Bronchial epithelial cell (primary cell): ENCODE results near the gene COL13A1. TPM values are rescaled to one million over a fixed set of nuclear protein-coding genes. Genes with fewer than 3 reads are reported as not detected.

Experiments used
- DNase-seq: peaks from one replicate; pipeline ENCODE4 v3.0.0-alpha.2; 2010; ENCODE audit warnings: low read depth
- FAIRE-seq: peaks from 2 replicates; lab custom pipeline; 2011; peaks lifted over from hg19 to GRCh38; lab: Jason Lieb, UNC
- H3K27me3 ChIP-seq: 2 replicates; pipeline ENCODE4 v1.5.1; 2011; ENCODE audit warnings: low read length; ENCODE audit not compliant: control insufficient read depth, insufficient read depth
- H3K36me3 ChIP-seq: 2 replicates; pipeline ENCODE4 v1.5.1; 2011; ENCODE audit warnings: low read length; ENCODE audit not compliant: control insufficient read depth, insufficient read depth
- H3K4me3 ChIP-seq: 2 replicates; pipeline ENCODE4 v1.5.1; 2011; ENCODE audit warnings: mild to moderate bottlenecking, low read depth, low read length, control low read depth
- total RNA-seq: library from RNA; depleted of rRNA; stranded (reverse); fragments of >200 nt; gene quantifications from 2 replicates; pipeline ENCODE4 v1.2.1, GENCODE V29; 2014
- TF ChIP-seq, protein P1 (sequence below): IDR thresholded peaks from 2 replicates; pipeline ENCODE4 v1.5.1; 2011; ENCODE audit warnings: mild to moderate bottlenecking, moderate library complexity, low read length, control low read depth, inconsistent platforms; ENCODE audit not compliant: insufficient read depth, severe bottlenecking

COL13A1 gene
- total RNA-seq, 1 donor from 2014 or later, result under 0.01 TPM

DNA sequence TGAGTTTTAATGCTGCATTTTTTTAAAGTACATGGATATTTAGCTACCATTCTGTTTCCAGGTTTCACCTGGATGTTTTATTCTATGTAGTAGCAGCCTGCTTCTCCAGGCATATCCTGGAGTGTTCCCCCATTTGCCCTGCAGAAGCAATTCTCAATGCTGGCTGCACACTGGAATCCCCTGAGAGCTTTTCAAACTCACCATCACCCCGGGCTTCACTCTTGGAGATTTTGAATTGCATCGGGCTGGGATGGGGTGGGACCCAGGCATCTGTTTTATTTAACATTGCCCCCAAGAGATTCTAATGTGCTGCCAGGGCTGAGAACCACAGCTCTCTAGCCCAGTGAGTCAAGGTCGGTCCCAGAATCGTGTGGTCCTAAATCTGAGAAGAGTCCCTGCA lies 137.8 kb downstream of the COL13A1 start:
- DNase-seq (no peak), FAIRE-seq (peak; percentile 13)

DNA sequence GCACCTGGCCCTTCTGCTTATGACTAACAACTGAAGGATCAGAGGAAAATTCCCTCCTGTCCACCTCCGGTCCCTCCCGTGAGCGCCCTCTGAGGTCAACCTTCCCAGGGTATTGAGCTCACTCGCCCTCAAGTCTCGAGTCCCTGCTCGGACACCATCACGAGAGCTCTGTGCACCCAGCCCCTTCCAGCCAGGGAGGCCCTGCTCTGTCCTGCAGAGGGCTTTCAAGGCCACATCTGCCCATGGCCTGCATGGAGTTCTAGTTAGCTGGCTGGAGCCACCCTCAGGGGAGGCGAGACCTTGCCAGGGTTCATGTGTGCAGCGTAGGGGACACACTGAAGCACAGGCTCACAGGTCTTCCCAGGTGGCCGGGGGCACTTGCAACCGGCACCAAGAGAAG lies 140.0 kb downstream of the COL13A1 start:
- TF ChIP-seq, protein P1, sequence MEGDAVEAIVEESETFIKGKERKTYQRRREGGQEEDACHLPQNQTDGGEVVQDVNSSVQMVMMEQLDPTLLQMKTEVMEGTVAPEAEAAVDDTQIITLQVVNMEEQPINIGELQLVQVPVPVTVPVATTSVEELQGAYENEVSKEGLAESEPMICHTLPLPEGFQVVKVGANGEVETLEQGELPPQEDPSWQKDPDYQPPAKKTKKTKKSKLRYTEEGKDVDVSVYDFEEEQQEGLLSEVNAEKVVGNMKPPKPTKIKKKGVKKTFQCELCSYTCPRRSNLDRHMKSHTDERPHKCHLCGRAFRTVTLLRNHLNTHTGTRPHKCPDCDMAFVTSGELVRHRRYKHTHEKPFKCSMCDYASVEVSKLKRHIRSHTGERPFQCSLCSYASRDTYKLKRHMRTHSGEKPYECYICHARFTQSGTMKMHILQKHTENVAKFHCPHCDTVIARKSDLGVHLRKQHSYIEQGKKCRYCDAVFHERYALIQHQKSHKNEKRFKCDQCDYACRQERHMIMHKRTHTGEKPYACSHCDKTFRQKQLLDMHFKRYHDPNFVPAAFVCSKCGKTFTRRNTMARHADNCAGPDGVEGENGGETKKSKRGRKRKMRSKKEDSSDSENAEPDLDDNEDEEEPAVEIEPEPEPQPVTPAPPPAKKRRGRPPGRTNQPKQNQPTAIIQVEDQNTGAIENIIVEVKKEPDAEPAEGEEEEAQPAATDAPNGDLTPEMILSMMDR, result no peak
- no peaks in the 10 kb centered on the region for H3K36me3 ChIP-seq
- peaks cover 7% of the 10 kb centered on the region for H3K27me3 ChIP-seq
- DNase-seq (no peak), FAIRE-seq (no peak)
- H3K4me3 ChIP-seq, result no peak overlapping the region

More for the DNA sequence above, 137.8 kb downstream of the COL13A1 start:
- H3K4me3 ChIP-seq, result no peak overlapping the region
- peaks cover 9% of the 10 kb centered on the region for H3K27me3 ChIP-seq
- TF ChIP-seq, protein P1, result no peak
- H3K36me3 ChIP-seq, result no peaks in the 10 kb centered on the region

DNA sequence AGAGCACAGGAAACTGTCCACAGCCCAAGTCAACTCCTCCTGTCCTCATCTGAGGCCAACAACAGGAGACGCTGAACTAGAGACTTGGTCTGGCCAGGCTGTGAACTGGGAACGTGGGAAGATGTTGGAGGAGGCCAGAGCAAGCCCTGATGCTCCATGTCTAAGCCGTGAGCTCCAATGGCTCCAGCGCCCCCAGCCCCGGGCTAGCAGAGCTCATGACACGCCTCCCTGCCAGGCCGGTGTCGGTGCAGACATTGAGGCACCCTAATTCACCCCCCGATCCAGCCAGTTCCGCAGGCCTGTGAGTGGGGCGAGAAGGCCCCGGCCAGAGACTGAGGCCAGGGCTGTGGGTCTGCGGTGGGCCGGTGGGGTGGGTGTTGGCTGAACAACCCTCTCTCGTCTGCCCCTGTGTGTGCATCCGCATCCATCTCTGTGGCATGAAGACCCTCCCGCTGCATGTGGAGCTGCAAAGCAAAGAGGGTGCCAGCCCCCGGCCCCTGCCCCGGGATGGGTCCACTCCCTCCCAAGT lies 141.7 kb downstream of the COL13A1 start:
- no peak overlapping the region for H3K4me3 ChIP-seq
- DNase-seq (no peak), FAIRE-seq (peak; percentile 72)
- TF ChIP-seq, protein P1, result no peak
- H3K27me3 ChIP-seq, result peaks cover 6% of the 10 kb centered on the region
- H3K36me3 ChIP-seq, result no peaks in the 10 kb centered on the region

DNA sequence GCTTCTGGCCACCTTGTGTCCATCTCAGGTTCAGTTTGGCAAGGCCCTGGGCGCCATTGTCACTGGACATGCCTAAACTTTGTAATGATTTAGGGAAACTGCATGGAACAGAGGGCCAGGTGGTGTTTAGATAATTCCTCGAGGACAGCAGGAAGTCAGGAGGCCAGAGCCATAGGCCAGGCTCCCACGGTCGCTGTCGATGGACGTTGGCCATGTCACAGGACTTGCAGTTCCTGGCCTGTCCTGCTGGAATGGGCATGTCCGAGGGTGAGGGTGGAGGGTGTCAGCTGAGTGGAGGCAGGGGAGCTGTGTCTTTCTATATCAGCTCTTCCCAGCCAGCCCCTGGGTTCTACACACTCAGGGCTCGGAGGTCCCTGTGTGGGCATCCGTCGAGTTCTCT lies 143.1 kb downstream of the COL13A1 start:
- Histone ChIP-seq H3K4me3 (no peak overlapping the region), H3K27me3 (peaks cover 3% of the 10 kb centered on the region), H3K36me3 (no peaks in the 10 kb centered on the region)
- DNase-seq, result no peak
- TF ChIP-seq, protein P1, result no peak
- FAIRE-seq, result no peak

DNA sequence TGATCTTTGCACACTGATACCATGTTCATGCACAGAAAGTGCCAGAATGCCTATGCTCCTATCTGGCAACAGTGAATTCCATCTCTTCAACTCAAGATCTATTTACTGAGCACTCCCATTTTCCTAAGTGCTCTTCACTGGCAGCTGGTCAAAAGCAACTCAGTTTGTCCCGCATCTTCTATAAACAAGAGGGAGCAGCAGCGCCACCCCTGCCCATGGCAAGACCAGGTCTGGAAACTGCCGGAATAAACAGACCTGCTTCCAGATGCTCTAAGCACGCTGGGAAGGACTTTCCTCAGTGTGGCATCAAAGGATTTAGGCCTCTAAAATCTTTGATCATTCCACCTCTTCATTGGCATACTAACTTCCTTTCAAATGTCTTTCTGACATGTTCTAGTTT lies 146.6 kb downstream of the COL13A1 start:
- DNase-seq (no peak), FAIRE-seq (no peak)
- Histone ChIP-seq H3K36me3 (no peaks in the 10 kb centered on the region), H3K4me3 (no peak overlapping the region), H3K27me3 (peaks cover 1% of the 10 kb centered on the region)
- TF ChIP-seq, protein P1, result peak; percentile 23

DNA sequence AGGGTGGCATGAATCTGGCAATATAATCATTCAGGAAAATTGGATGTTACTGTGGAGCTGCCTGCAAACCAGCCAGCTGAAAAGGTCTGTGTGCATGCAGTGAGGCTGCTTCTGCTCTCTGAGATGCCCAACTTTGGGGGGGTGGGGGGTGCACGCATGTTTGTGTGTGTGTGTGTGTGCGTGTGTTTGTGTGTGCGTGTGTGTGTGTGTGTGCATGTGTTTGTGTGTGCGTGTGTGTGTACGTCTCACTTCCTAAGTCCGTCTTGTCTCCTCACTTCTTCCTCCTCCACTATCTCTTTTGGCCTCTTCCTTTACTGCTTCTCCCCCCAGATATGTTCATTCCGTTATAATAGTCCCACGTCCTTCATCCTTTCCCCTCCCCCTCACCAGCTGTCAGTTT lies 148.1 kb downstream of the COL13A1 start:
- H3K36me3 ChIP-seq, result no peaks in the 10 kb centered on the region
- H3K4me3 ChIP-seq, result no peak overlapping the region
- DNase-seq, result no peak
- FAIRE-seq, result no peak
- peaks cover 1% of the 10 kb centered on the region for H3K27me3 ChIP-seq
- TF ChIP-seq, protein P1, result no peak
